T-cell (primary cell): Measurements from ENCODE around the gene PLPP7. TPM values are rescaled to one million over a fixed set of nuclear protein-coding genes. Genes with fewer than 3 reads are reported as not detected.
"Not testable (repeated sequence)": the region's sequence is repeated elsewhere in the genome, so short reads cannot be mapped to it uniquely, and the experiment has no call there.

ENCODE experiments used
- ATAC-seq, 4 experiments: fragments of 200-7000 bp in 3 of 4; fragments of 150-1000 bp in 1 of 4; cut with Tn5 transposase; replicated peaks in 1 of 4; 1 replicate in 3 of 4; 2 replicates in 1 of 4; pipeline ENCODE4 v1.10.0; 2021; ENCODE audit warnings: moderate library complexity in 3 of 4, mild to moderate bottlenecking in 2 of 4, moderate number of reproducible peaks in 1 of 4
- CTCF ChIA-PET, 2 donors: fragments of 300-600 bp; sonication (Branson Sonifier 250); formaldehyde crosslinking; loops; one replicate each; lab custom pipeline; 2022; ENCODE audit warnings: antibody characterized with exemption in 2 of 2; lab: Charles Lee
- POLR2A ChIA-PET, 2 donors: fragments of 300-600 bp; sonication (Branson Sonifier 250); formaldehyde crosslinking; loops; one replicate each; lab custom pipeline; 2022; ENCODE audit warnings: antibody characterized with exemption in 2 of 2; lab: Charles Lee
- DNase-seq, 35 experiments: peaks; one replicate each; pipeline versions ENCODE4 v3.0.0 to v3.0.0-alpha.2; 2013 to 2023
- H3K27ac ChIP-seq: one replicate; pipeline ENCODE4 v1.5.1; 2013; ENCODE audit warnings: low read length
- H3K27me3 ChIP-seq, 2 experiments: replicated peaks in 1 of 2; 1 replicate in 1 of 2; 2 replicates in 1 of 2; pipeline versions ENCODE4 v1.6.1 to v1.7.0; 2013; ENCODE audit warnings: low read length in 1 of 2, mixed read lengths in 1 of 2; ENCODE audit not compliant: control insufficient read depth in 2 of 2, insufficient read depth in 2 of 2; ENCODE audit errors: extremely low read depth in 1 of 2
- H3K36me3 ChIP-seq, 2 donors: 1 replicate in 1 of 2; 2 replicates in 1 of 2; pipeline versions ENCODE4 v1.6.1 to v1.7.0; 2013; ENCODE audit warnings: low read length in 1 of 2; ENCODE audit not compliant: control insufficient read depth in 2 of 2, insufficient read depth in 1 of 2; ENCODE audit errors: extremely low read depth in 1 of 2
- H3K4me1 ChIP-seq, 2 experiments: 1 replicate in 1 of 2; 2 replicates in 1 of 2; pipeline versions ENCODE4 v1.6.1 to v1.7.0; 2013; ENCODE audit warnings: low read length in 2 of 2, mixed read lengths in 1 of 2; ENCODE audit not compliant: insufficient read depth in 2 of 2, control insufficient read depth in 1 of 2; ENCODE audit errors: extremely low read depth in 1 of 2
- H3K4me3 ChIP-seq, 2 donors: 1 replicate in 1 of 2; 2 replicates in 1 of 2; pipeline versions ENCODE4 v1.5.1 to v1.7.0; 2013; ENCODE audit warnings: mild to moderate bottlenecking in 2 of 2, low read length in 1 of 2, moderate library complexity in 1 of 2; ENCODE audit not compliant: control insufficient read depth in 1 of 2; ENCODE audit errors: extremely low read depth in 1 of 2
- H3K9me3 ChIP-seq: 2 replicates; pipeline ENCODE4 v1.7.0; 2013
- H3K27ac Mint-ChIP-seq, 2 donors: one replicate each; pipeline ENCODE4 v1.8.0; 2020 to 2021; ENCODE audit warnings: mild to moderate bottlenecking in 2 of 2, mixed read lengths in 2 of 2
- H3K27me3 Mint-ChIP-seq, 2 donors: one replicate each; pipeline ENCODE4 v1.8.0; 2021 to 2022; ENCODE audit warnings: mixed read lengths in 2 of 2
- H3K36me3 Mint-ChIP-seq: one replicate; pipeline ENCODE4 v1.8.0; 2021; ENCODE audit warnings: mixed read lengths
- H3K4me1 Mint-ChIP-seq, 3 donors: one replicate each; pipeline ENCODE4 v1.8.0; 2020 to 2022; ENCODE audit warnings: mixed read lengths in 3 of 3, mild to moderate bottlenecking in 1 of 3
- H3K4me3 Mint-ChIP-seq, 3 donors: one replicate each; pipeline ENCODE4 v1.8.0; 2020 to 2022; ENCODE audit warnings: mild to moderate bottlenecking in 3 of 3, mixed read lengths in 3 of 3, moderate library complexity in 3 of 3
- H3K9me3 Mint-ChIP-seq, 3 donors: one replicate each; pipeline ENCODE4 v1.8.0; 2020 to 2022; ENCODE audit warnings: mixed read lengths in 3 of 3
- WGBS: methylation state at CpG from one replicate; pipeline ENCODE4 v1.1.5; 2013; ENCODE audit warnings: missing lambda C conversion rate; ENCODE audit not compliant: insufficient coverage; 5-methylcytosine and 5-hydroxymethylcytosine counted together
- total RNA-seq, 35 experiments: library from RNA in 6 of 35; stranded (reverse) in 6 of 35; fragments of 120-200 nt in 1 of 35; gene quantifications; one replicate each; pipeline versions ENCODE4 v1.2.1 to v1.2.4 and lab custom pipeline; 2013 to 2026

Gene PLPP7
- total RNA-seq, 5 donors from 2014 or later (not counting 1 experiment from before 2014, with no cell fraction given), result 0.13 to 0.58 (median 0.13) TPM; not detected in 2

DNA sequence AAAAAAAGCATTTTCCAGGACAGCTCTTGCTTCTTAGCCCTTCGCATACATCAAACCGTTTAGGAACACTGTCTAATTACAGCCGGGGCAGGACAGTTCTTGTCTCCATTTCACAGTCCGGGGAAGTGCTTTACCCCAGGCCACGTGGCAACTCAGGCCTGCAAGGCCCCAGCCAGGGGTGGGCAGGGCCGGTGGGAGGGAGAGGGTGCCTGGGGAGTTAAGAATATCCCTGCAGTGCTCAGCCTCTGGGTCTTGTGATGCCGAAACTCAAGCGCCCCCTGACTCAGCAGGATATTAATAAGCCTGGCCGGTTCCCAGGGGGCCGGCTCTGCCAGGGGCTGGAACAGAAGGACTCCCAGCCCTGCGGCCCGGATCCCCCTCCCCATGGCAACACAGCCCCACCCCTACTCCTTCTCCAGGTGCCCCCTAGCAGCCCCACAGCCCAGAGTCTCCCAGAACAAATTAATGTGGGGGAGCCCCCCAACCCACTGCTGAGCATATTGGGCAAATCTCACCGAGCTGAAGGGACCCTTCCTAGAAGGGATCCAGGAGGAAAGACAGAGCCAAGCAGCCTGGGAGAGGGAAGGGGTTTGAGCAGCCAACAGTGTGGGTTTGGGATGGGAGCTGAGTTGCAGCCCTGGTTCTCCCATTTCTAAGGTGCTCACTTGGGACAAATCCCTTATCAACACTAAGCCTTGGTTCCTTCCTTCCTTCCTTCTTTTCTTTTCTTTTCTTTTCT, 45.3 kb downstream of the PLPP7 start:
- Histone ChIP-seq H3K27ac (no peak overlapping the region), H3K4me1 (peaks cover 0 to 5% of the 10 kb centered on the region in 2 experiments), H3K36me3 (no peaks in the 10 kb centered on the region), H3K27me3 (no peaks in the 10 kb centered on the region), H3K9me3 (no peaks in the 10 kb centered on the region), H3K4me3 (no peak overlapping the region)
- Mint-ChIP-seq H3K27me3 (no peaks in the 10 kb centered on the region), H3K27ac (no peak overlapping the region), H3K4me3 (no peak overlapping the region), H3K36me3 (no peaks in the 10 kb centered on the region), H3K9me3 (no peaks in the 10 kb centered on the region), H3K4me1 (peaks cover 4 to 10% (median 4%) of the 10 kb centered on the region in 3 donors)
- 62% methylated on average over 6 of the region's 13 CpGs for WGBS
- no peak for ATAC-seq
- no peak for DNase-seq
- POLR2A ChIA-PET, result interaction anchor here in 1 of 2 donors (0.6 kb wide), 1 partner anchor 1036 kb away, joined by 4 read pairs; no protein-coding TSS in a partner anchor
- CTCF ChIA-PET, result interaction anchor here (0.7 to 4.2 kb wide), 4 partner anchors 61 to 157 kb away, joined by 4 to 62 read pairs (median 26); no protein-coding TSS in a partner anchor

DNA sequence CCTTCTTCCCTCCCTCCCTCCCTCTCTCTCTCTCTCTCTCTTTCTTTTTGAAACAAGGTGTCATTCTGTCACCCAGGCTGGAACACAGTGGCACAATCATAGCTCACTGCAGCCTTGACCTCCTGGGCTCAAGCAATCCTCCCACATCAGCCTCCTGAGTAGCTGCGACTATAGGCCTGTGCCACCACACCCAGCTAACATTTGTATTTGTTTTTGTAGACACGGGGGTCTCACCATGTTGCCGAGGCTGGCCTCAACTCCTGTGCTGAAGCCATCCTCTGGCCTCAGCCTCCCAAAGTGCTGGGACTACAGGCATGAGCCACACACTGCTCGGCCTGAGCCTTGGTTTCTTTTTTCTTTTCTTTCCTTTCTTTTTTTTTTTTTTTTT, 45.8 kb downstream of the PLPP7 start:
- no peaks in the 10 kb centered on the region for H3K9me3 ChIP-seq
- ChIA-PET CTCF (interaction anchor here (0.7 to 4.2 kb wide), 6 partner anchors 61 to 158 kb away, joined by 4 to 62 read pairs (median 5); no protein-coding TSS in a partner anchor), POLR2A (interaction anchor here in 1 of 2 donors (0.6 kb wide), 1 partner anchor 1035 kb away, joined by 4 read pairs; no protein-coding TSS in a partner anchor)
- no peak overlapping the region for H3K27ac ChIP-seq
- no peaks in the 10 kb centered on the region for H3K36me3 ChIP-seq
- no peak for ATAC-seq
- H3K4me3 Mint-ChIP-seq, result no peak overlapping the region
- H3K27ac Mint-ChIP-seq, result peak overlapping the region in 1 of 2 donors; percentile 29
- H3K4me3 ChIP-seq, result no peak overlapping the region
- no peaks in the 10 kb centered on the region for H3K9me3 Mint-ChIP-seq
- peaks cover 0 to 5% of the 10 kb centered on the region in 2 experiments for H3K4me1 ChIP-seq
- H3K27me3 ChIP-seq, result no peaks in the 10 kb centered on the region
- peaks cover 4 to 10% (median 4%) of the 10 kb centered on the region in 3 donors for H3K4me1 Mint-ChIP-seq
- H3K27me3 Mint-ChIP-seq, result no peaks in the 10 kb centered on the region
- H3K36me3 Mint-ChIP-seq, result no peaks in the 10 kb centered on the region
- WGBS, result 100% methylated on average over 1 of the region's 4 CpGs
- DNase-seq, result no peak

DNA sequence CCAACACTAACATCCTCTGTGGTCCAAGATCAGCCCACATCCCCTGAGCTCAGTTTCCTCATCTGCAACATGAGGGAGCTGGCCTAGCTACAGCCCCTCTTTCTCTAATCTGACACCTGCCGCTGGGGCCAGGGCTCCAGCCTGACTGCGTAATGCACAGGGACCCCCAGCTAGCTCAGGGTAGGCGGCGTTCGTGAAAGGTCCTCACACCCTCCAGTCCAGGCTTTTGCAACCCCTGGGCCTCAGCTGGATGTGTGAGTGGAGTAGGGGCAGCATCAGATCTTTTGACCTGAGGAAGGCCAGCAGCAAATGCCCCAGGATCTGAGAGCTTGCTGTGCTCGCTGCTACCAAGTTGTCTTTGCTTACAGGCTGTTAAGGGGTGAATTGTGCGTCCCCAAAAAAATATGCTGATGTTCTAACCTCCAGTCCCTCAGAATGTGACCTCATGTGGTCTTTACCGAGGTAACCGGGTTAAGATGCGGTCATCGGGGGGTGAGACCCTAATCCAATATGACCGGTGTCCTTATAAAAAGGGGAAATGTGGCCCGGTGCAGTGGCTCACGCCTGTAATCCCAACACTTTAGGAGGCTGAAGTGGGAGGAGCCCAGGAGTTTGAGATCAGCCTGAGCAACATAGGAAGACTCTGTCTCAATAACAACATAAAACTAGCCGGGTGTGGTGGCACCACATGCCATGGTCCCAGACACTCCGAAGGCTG, 47.8 kb downstream of the PLPP7 start:
- H3K27ac ChIP-seq, result no peak overlapping the region
- H3K27ac Mint-ChIP-seq, result no peak overlapping the region
- WGBS, result 84% methylated on average over 8 of the region's 16 CpGs
- no peak overlapping the region for H3K4me3 ChIP-seq
- ChIA-PET CTCF (interaction anchor here (0.6 to 4.2 kb wide), 5 partner anchors 81 to 953 kb away, joined by 4 to 62 read pairs (median 7); no protein-coding TSS in a partner anchor), POLR2A (interaction anchor here in 1 of 2 donors (0.5 kb wide), 1 partner anchor 56 kb away, joined by 3 read pairs; no protein-coding TSS in a partner anchor)
- H3K4me3 Mint-ChIP-seq, result no peak overlapping the region
- no peaks in the 10 kb centered on the region for H3K36me3 Mint-ChIP-seq
- no peaks in the 10 kb centered on the region for H3K9me3 ChIP-seq
- peaks cover under 1 to 2% of the 10 kb centered on the region in 2 donors for H3K27me3 Mint-ChIP-seq
- ATAC-seq, result no peak
- H3K4me1 ChIP-seq, result peaks cover 0 to 5% of the 10 kb centered on the region in 2 experiments
- H3K27me3 ChIP-seq, result no peaks in the 10 kb centered on the region
- H3K9me3 Mint-ChIP-seq, result no peaks in the 10 kb centered on the region
- peaks cover 4 to 10% (median 4%) of the 10 kb centered on the region in 3 donors for H3K4me1 Mint-ChIP-seq
- no peak for DNase-seq
- H3K36me3 ChIP-seq, result no peaks in the 10 kb centered on the region

DNA sequence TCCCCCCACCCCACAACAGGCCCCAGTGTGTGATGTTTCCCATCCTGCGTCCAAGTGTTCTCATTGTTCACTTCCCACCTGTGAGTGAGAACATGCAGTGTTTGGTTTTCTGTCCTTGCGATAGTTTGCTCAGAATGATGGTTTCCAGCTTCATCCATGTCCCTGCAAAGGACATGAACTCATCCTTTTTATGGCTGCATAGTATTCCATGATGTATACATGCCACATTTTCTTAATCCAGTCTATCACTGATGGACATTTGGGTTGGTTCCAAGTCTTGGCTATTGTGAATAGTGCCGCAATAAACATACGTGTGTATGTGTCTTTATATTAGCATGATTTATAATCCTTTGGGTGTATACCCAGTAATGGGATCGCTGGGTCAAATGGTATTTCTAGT, 49.7 kb downstream of the PLPP7 start:
- H3K27me3 ChIP-seq, H3K27ac ChIP-seq, H3K36me3 ChIP-seq, H3K9me3 ChIP-seq, H3K4me3 ChIP-seq, H3K36me3 Mint-ChIP-seq, H3K27ac Mint-ChIP-seq, ATAC-seq, H3K9me3 Mint-ChIP-seq, POLR2A ChIA-PET, H3K4me3 Mint-ChIP-seq, H3K4me1 Mint-ChIP-seq, CTCF ChIA-PET, H3K4me1 ChIP-seq, DNase-seq: not testable (repeated sequence)
- no CpG with 5 or more reads among the region's 5 CpGs for WGBS
- peaks cover 5 to 12% of the 10 kb centered on the region in 2 donors for H3K27me3 Mint-ChIP-seq

DNA sequence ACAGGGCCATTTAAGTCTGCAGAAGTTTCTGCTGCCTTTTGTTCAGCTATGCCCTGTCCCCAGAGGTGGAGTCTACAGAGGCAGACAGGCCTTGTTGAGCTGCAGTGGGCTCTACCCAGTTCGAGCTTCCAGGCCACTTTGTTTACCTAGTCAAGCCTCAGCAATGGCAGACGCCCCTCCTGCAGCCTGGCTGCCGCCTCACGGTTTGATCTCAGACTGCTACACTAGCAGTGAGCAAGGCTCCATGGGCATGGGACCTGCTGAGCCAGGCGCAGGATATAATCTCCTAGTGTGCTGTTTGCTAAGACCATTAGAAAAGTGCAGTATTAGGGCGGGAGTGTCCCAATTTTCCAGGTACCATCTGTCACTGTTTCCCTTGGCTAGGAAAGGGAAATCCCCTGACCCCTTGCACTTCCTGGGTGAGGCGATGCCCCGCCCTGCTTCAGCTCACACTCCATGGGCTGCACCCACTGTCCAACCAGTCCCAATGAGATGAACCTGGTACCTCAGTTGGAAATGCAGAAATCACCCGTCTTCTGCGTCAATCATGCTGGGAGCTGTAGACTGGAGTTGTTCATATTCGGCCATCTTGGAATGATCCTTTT, 55.5 kb downstream of the PLPP7 start:
- H3K27ac Mint-ChIP-seq, H3K4me1 ChIP-seq, H3K4me3 ChIP-seq, H3K4me1 Mint-ChIP-seq, ATAC-seq, H3K4me3 Mint-ChIP-seq, CTCF ChIA-PET, H3K36me3 ChIP-seq, H3K36me3 Mint-ChIP-seq, H3K9me3 Mint-ChIP-seq, H3K27ac ChIP-seq, H3K9me3 ChIP-seq: not testable (repeated sequence)
- 73% methylated on average over 6 of the region's 11 CpGs for WGBS
- DNase-seq, result peak in 1 of 35 experiments; percentile 25
- POLR2A ChIA-PET, result interaction anchor here in 1 of 2 donors (0.6 kb wide), 1 partner anchor 86 kb away, joined by 4 read pairs; no protein-coding TSS in a partner anchor
- H3K27me3 ChIP-seq, result peaks cover 0 to 31% of the 10 kb centered on the region in 2 experiments
- H3K27me3 Mint-ChIP-seq, result peaks cover 12% of the 10 kb centered on the region in 2 donors

DNA sequence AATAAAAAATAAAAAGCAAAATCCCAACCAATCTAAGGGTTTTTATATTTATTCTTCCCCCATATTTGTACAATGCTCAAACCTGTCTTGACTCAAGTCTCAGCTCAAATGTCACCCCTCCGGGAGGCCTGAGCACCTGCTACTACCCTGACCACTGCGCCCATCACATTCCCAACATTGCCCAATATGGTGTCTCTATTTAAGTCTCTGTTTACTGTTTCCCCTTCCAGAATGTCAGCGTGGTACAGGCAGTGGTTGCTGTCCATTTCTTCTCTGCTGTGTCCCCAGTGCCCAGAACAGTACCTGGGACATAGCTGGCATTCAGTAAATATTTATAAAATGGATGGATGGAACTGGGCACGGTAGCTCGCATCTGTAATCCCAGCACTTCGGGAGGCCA, 57.0 kb downstream of the PLPP7 start:
- H3K4me3 ChIP-seq, result no peak overlapping the region
- Mint-ChIP-seq H3K27me3 (peaks cover 12% of the 10 kb centered on the region in 2 donors), H3K4me1 (peaks cover 8 to 10% (median 8%) of the 10 kb centered on the region in 3 donors), H3K36me3 (no peaks in the 10 kb centered on the region), H3K4me3 (no peak overlapping the region), H3K9me3 (no peaks in the 10 kb centered on the region), H3K27ac (peak overlapping the region in 1 of 2 donors; percentile 4)
- WGBS, result 86% methylated on average over 3 of the region's 6 CpGs
- H3K27me3 ChIP-seq, result peaks cover 0 to 31% of the 10 kb centered on the region in 2 experiments
- H3K27ac ChIP-seq, result no peak overlapping the region
- no peak for DNase-seq
- no peak for ATAC-seq
- ChIA-PET CTCF (interaction anchor here in 1 of 2 donors (0.9 kb wide), 1 partner anchor 61 kb away, joined by 3 read pairs; no protein-coding TSS in a partner anchor), POLR2A (no interaction called here)
- peaks cover 0 to 12% of the 10 kb centered on the region in 2 experiments for H3K4me1 ChIP-seq
- no peaks in the 10 kb centered on the region for H3K9me3 ChIP-seq
- no peaks in the 10 kb centered on the region for H3K36me3 ChIP-seq
